ENCODE data around the gene ACAD10.

DNA sequence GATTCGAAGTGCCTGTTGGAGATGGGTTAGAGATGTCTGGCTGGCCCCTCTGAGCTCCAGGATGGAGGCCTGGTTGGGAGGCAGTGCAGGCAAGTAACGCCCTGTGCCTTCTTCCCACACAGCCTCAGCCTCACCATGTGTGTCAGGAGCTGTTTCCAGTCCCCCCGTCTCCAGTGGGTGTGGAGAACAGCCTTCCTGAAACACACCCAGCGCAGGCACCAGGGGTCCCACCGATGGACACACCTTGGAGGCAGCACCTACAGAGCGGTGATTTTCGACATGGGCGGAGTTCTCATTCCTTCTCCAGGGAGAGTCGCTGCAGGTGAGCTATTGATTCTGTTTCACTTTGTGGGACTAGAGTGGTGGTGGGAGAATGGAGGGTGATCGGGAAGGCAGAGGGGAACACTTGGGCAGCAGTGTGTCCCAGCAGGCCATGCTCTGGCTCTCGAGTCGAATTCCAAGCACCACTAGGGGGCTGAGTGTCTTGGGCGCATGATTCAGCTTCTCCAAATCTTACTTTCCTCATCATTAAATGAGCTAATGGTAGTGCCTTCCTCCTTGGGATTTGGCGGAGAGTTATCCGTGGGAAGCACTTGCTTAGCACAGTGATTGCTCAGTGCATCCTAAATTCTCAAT lies 6.8 kb downstream of the ACAD10 start:
- TF ChIP-seq FOXP2 (optimal IDR thresholded peaks at IDR 0.05; ENCODE audit: control extremely low read depth, extremely low read length, insufficient read depth): no peak
- no peak for TF ChIP-seq EZH2 (IDR thresholded peaks at IDR 0.05)

Data from SK-N-MC (cell line).